Stomach (tissue), 9 donors: ENCODE data around the gene HOXD8. TPM values are rescaled to one million over a fixed set of nuclear protein-coding genes. Genes with fewer than 3 reads are reported as not detected.

ENCODE experiments used
- DNase-seq, 2 donors: peaks; one replicate each; pipeline versions ENCODE4 v3.0.0 to v3.0.0-alpha.2; 2013 to 2019
- H3K27ac ChIP-seq, 5 donors: fragments of 200-600 bp in 4 of 5; sonication (generic) in 4 of 5; one replicate each; pipeline ENCODE4 v1.5.1; 2013 to 2019; ENCODE audit warnings: mild to moderate bottlenecking in 1 of 5, moderate library complexity in 1 of 5
- H3K27me3 ChIP-seq, 3 donors: fragments of 200-600 bp; sonication (generic); one replicate each; pipeline ENCODE4 v1.5.1; 2017 to 2019; ENCODE audit warnings: mixed run types in 1 of 3
- H3K36me3 ChIP-seq, 4 donors: fragments of 200-600 bp; sonication (generic); 1 replicate in 3 of 4; 2 replicates in 1 of 4; pipeline ENCODE4 v1.5.1; 2016 to 2019
- H3K4me1 ChIP-seq, 4 donors: fragments of 200-600 bp; sonication (generic); one replicate each; pipeline ENCODE4 v1.5.1; 2016 to 2019
- H3K4me3 ChIP-seq, 4 donors: fragments of 200-600 bp; sonication (generic) in 3 of 4; one replicate each; pipeline ENCODE4 v1.5.1; 2016 to 2019; ENCODE audit warnings: mild to moderate bottlenecking in 1 of 4
- H3K9me3 ChIP-seq, 4 donors: fragments of 200-600 bp; sonication (generic); one replicate each; pipeline ENCODE4 v1.5.1; 2016 to 2019
- CTCF ChIP-seq, 7 experiments: fragments of 450-650 bp in 4 of 7; fragments of 200-600 bp in 3 of 7; sonication (generic) in 3 of 7; IDR thresholded peaks; one replicate each; pipeline ENCODE4 v1.5.1; 2016 to 2019; ENCODE audit warnings: antibody characterized with exemption in 7 of 7, control low read depth in 2 of 7, mild to moderate bottlenecking in 1 of 7
- EP300 ChIP-seq: sonication (generic); formaldehyde crosslinking; IDR thresholded peaks from one replicate; pipeline ENCODE4 v1.6.1; 2017; ENCODE audit warnings: antibody characterized with exemption
- POLR2A ChIP-seq, 4 donors: fragments of 450-650 bp; IDR thresholded peaks; one replicate each; pipeline ENCODE4 v1.6.1; 2016; ENCODE audit warnings: antibody characterized with exemption in 4 of 4, control low read depth in 2 of 4, mild to moderate bottlenecking in 1 of 4, moderate library complexity in 1 of 4
- POLR2AphosphoS5 ChIP-seq, 3 donors: sonication (generic); formaldehyde crosslinking; IDR thresholded peaks; one replicate each; pipeline ENCODE4 v1.6.1; 2016; ENCODE audit warnings: antibody characterized with exemption in 3 of 3
- WGBS, 5 donors: extraction: QIAGEN DNeasy Blood & Tissue Kit in 3 of 5; methylation state at CpG; one replicate each; pipeline versions ENCODE4 v1.1.5 to v1.1.7; 2013 to 2018; 5-methylcytosine and 5-hydroxymethylcytosine counted together
- intact Hi-C: fragments of 100-400 bp; cut with DNase I; formaldehyde crosslinking; loops from one replicate; pipeline ENCODE4 v1.15.1; 2023; ENCODE audit warnings: low total_unique reads
- polyA plus RNA-seq, 3 donors: library from polyadenylated mRNA; stranded (reverse); fragments of 200-250 nt; gene quantifications; one replicate each; pipeline ENCODE4 v1.2.3, GENCODE V29; 2013
- total RNA-seq, 5 donors: library from RNA; depleted of rRNA; stranded (reverse); fragments of >200 nt; gene quantifications; one replicate each; pipeline versions ENCODE4 v1.1.0 to v1.2.3, GENCODE V29; 2014 to 2016
- donor health status: healthy with polysubstance abuse.
- donor health status: Bipolar disorder and iron deficiency.
- donor health status: healthy.

The HOXD8 gene
- total and polyA plus RNA-seq, 8 donors = 0.58 to 15.9 (median 1.8) TPM; not detected in 2

- no peaks in the 10 kb centered on the region for H3K36me3 ChIP-seq
- peak in 1 of 2 donors; percentile 66 for DNase-seq
- intact Hi-C loops = no loop called here
- no peak overlapping the region for H3K27ac ChIP-seq
- peaks cover 0 to 17% (median 3%) of the 10 kb centered on the region in 4 donors for H3K9me3 ChIP-seq
- H3K4me3 ChIP-seq = no peak overlapping the region
- H3K27me3 ChIP-seq = peaks cover 38 to 100% (median 100%) of the 10 kb centered on the region in 3 donors
- H3K4me1 ChIP-seq = peaks cover 12 to 69% (median 38%) of the 10 kb centered on the region in 4 donors
- no peak for TF ChIP-seq CTCF (IDR thresholded peaks at IDR 0.05)
- no peak for TF ChIP-seq POLR2A (IDR thresholded peaks at IDR 0.05)
- no peak for TF ChIP-seq POLR2AphosphoS5 (IDR thresholded peaks at IDR 0.05)
- no peak for TF ChIP-seq EP300
- WGBS, 5 donors = 5 to 12% (median 11%) methylated on average over 22 of the region's 22 CpGs
These were observed 32.5 kb downstream of the HOXD8 start for GRCh38 chr2:176161825-176162626.

- H3K4me1 ChIP-seq = peaks cover 12 to 59% (median 27%) of the 10 kb centered on the region in 4 donors
- H3K9me3 ChIP-seq = peaks cover 0 to 12% (median 3%) of the 10 kb centered on the region in 4 donors
- intact Hi-C loops = no loop called here
- TF ChIP-seq CTCF (IDR thresholded peaks at IDR 0.05) (no peak), POLR2A (IDR thresholded peaks at IDR 0.05) (no peak), POLR2AphosphoS5 (IDR thresholded peaks at IDR 0.05) (no peak), EP300 (no peak)
- no peak for DNase-seq
- no peak overlapping the region for H3K27ac ChIP-seq
- H3K4me3 ChIP-seq = no peak overlapping the region
- no peaks in the 10 kb centered on the region for H3K36me3 ChIP-seq
- H3K27me3 ChIP-seq = peaks cover 33 to 100% (median 96%) of the 10 kb centered on the region in 3 donors
- WGBS, 5 donors = 6 to 15% (median 11%) methylated on average over 29 of the region's 29 CpGs
These were observed 33.6 kb downstream of the HOXD8 start for GRCh38 chr2:176162911-176163671.

GRCh38 chr2:176163672-176164056 is 34.2 kb downstream of the HOXD8 start:
- no peak overlapping the region for H3K4me3 ChIP-seq
- H3K4me1 ChIP-seq = peaks cover 12 to 53% (median 24%) of the 10 kb centered on the region in 4 donors
- H3K27ac ChIP-seq = no peak overlapping the region
- peaks cover 33 to 100% (median 96%) of the 10 kb centered on the region in 3 donors for H3K27me3 ChIP-seq
- no peak for TF ChIP-seq EP300
- WGBS, 5 donors = 7 to 18% (median 8%) methylated on average over 12 of the region's 12 CpGs
- no peaks in the 10 kb centered on the region for H3K36me3 ChIP-seq
- no peak for DNase-seq
- H3K9me3 ChIP-seq = peaks cover 0 to 12% (median 3%) of the 10 kb centered on the region in 4 donors
- intact Hi-C loops = no loop called here

- no peaks in the 10 kb centered on the region for H3K36me3 ChIP-seq
- H3K27ac ChIP-seq = no peak overlapping the region
- H3K4me3 ChIP-seq = no peak overlapping the region
- no peak for TF ChIP-seq POLR2A (IDR thresholded peaks at IDR 0.05)
- no peak for TF ChIP-seq POLR2AphosphoS5 (IDR thresholded peaks at IDR 0.05)
- TF ChIP-seq CTCF (IDR thresholded peaks at IDR 0.05) = no peak
- no peak for TF ChIP-seq EP300
- peaks cover 0 to 12% (median 3%) of the 10 kb centered on the region in 4 donors for H3K9me3 ChIP-seq
- H3K4me1 ChIP-seq = peaks cover 12 to 48% (median 22%) of the 10 kb centered on the region in 4 donors
- H3K27me3 ChIP-seq = peaks cover 28 to 100% (median 96%) of the 10 kb centered on the region in 3 donors
- DNase-seq = no peak
- intact Hi-C loops = no loop called here
- 14 to 28% (median 20%) methylated on average over 13 of the region's 13 CpGs for WGBS, 5 donors
These were observed 34.7 kb downstream of the HOXD8 start for GRCh38 chr2:176164201-176164600.
